GM23338 (cell line): ENCODE measurements around the gene YPEL4. TPM values are rescaled to one million over a fixed set of nuclear protein-coding genes. Genes with fewer than 3 reads are reported as not detected.

Source experiments
- ATAC-seq: fragments of 200-7000 bp; cut with Tn5 transposase; 3 replicates; pipeline ENCODE4 v1.9.1; 2020
- DNase-seq: peaks from one replicate; pipeline ENCODE4 v3.0.0-alpha.2; 2015; ENCODE audit warnings: low spot score
- H2AFZ ChIP-seq: fragments of 200-600 bp; sonication (generic); 2 replicates; pipeline ENCODE4 v1.8.0; 2016; ENCODE audit warnings: antibody characterized with exemption, mild to moderate bottlenecking, moderate library complexity
- H3F3A ChIP-seq: fragments of 200-600 bp; sonication (generic); replicated peaks from 2 replicates; pipeline ENCODE4 v1.8.0; 2017; ENCODE audit warnings: antibody characterized with exemption, mixed run types, low read depth
- H3K27ac ChIP-seq: fragments of 200-600 bp; sonication (generic); 2 replicates; pipeline ENCODE4 v1.6.1; 2016; ENCODE audit warnings: low read depth
- H3K27me3 ChIP-seq: fragments of 200-600 bp; sonication (generic); 2 replicates; pipeline ENCODE4 v1.8.0; 2016; ENCODE audit warnings: mild to moderate bottlenecking, mixed run types, moderate library complexity; ENCODE audit not compliant: insufficient read depth
- H3K36me3 ChIP-seq: fragments of 200-600 bp; sonication (generic); 2 replicates; pipeline ENCODE4 v1.8.0; 2016; ENCODE audit warnings: mild to moderate bottlenecking; ENCODE audit not compliant: insufficient read depth
- H3K4me1 ChIP-seq: fragments of 200-600 bp; sonication (generic); 2 replicates; pipeline ENCODE4 v1.8.0; 2016; ENCODE audit warnings: mild to moderate bottlenecking, moderate library complexity; ENCODE audit not compliant: insufficient read depth
- H3K4me2 ChIP-seq: fragments of 200-600 bp; sonication (generic); 2 replicates; pipeline ENCODE4 v1.7.1; 2017; ENCODE audit warnings: mixed run types
- H3K4me3 ChIP-seq: fragments of 200-600 bp; sonication (generic); 2 replicates; pipeline ENCODE4 v1.6.1; 2016; ENCODE audit warnings: mixed run types
- H3K79me2 ChIP-seq: fragments of 200-600 bp; sonication (generic); replicated peaks from 2 replicates; pipeline ENCODE4 v1.8.0; 2017; ENCODE audit warnings: mild to moderate bottlenecking; ENCODE audit not compliant: insufficient read depth
- H3K9me2 ChIP-seq: fragments of 200-600 bp; sonication (generic); 2 replicates; pipeline ENCODE4 v1.8.0; 2017; ENCODE audit not compliant: insufficient read depth
- H4K20me1 ChIP-seq: fragments of 200-600 bp; sonication (generic); replicated peaks from 2 replicates; pipeline ENCODE4 v1.8.0; 2017; ENCODE audit warnings: mild to moderate bottlenecking; ENCODE audit not compliant: insufficient read depth
- H3K27ac Mint-ChIP-seq: 2 replicates; pipeline ENCODE4 v1.8.0; 2020; ENCODE audit warnings: inconsistent platforms, mild to moderate bottlenecking, moderate library complexity, mixed read lengths
- H3K27me3 Mint-ChIP-seq: 3 replicates; pipeline ENCODE4 v1.8.0; 2022; ENCODE audit warnings: low read depth, mild to moderate bottlenecking, moderate library complexity, mixed read lengths, inconsistent platforms; ENCODE audit not compliant: insufficient read depth, poor library complexity
- H3K36me3 Mint-ChIP-seq: 3 replicates; pipeline ENCODE4 v1.8.0; 2021; ENCODE audit warnings: low read depth, mild to moderate bottlenecking, inconsistent platforms, moderate library complexity, mixed read lengths
- H3K4me1 Mint-ChIP-seq: 3 replicates; pipeline ENCODE4 v1.8.0; 2020; ENCODE audit warnings: mild to moderate bottlenecking, inconsistent platforms, mixed read lengths
- H3K4me3 Mint-ChIP-seq: 3 replicates; pipeline ENCODE4 v1.8.0; 2021; ENCODE audit warnings: moderate library complexity, mild to moderate bottlenecking, inconsistent platforms, mixed read lengths
- H3K9me3 Mint-ChIP-seq: 3 replicates; pipeline ENCODE4 v1.8.0; 2020; ENCODE audit warnings: moderate library complexity, mild to moderate bottlenecking, inconsistent platforms, mixed read lengths
- CREB1 ChIP-seq: fragments of 250-450 bp; sonication (Bioruptor Pico); IDR thresholded peaks from 2 replicates; pipeline ENCODE4 v1.5.0; 2020; ENCODE audit warnings: low read depth, mild to moderate bottlenecking, moderate library complexity
- ETS1 ChIP-seq: IDR thresholded peaks from 2 replicates; pipeline ENCODE4 v1.6.1; 2016; ENCODE audit warnings: antibody characterized with exemption
- EZH2 ChIP-seq: fragments of 200-600 bp; sonication (generic); IDR thresholded peaks from one replicate; pipeline ENCODE4 v1.8.0; 2017; ENCODE audit warnings: antibody characterized with exemption, mild to moderate bottlenecking, low read depth; ENCODE audit not compliant: unreplicated experiment
- EZH2phosphoT487 ChIP-seq: fragments of 200-600 bp; sonication (generic); IDR thresholded peaks from one replicate; pipeline ENCODE4 v1.8.1; 2018; ENCODE audit warnings: antibody characterized with exemption; ENCODE audit not compliant: unreplicated experiment
- JUNB ChIP-seq: IDR thresholded peaks from one replicate; pipeline ENCODE4 v1.6.1; 2016; ENCODE audit warnings: antibody characterized with exemption; ENCODE audit not compliant: unreplicated experiment
- NANOG ChIP-seq: IDR thresholded peaks from 2 replicates; pipeline ENCODE4 v1.6.1; 2016; ENCODE audit warnings: antibody characterized with exemption, borderline replicate concordance
- POLR2AphosphoS5 ChIP-seq: IDR thresholded peaks from 2 replicates; pipeline ENCODE4 v1.6.1; 2016; ENCODE audit warnings: antibody characterized with exemption, low read depth
- REST ChIP-seq: IDR thresholded peaks from one replicate; pipeline ENCODE4 v1.6.1; 2018; ENCODE audit warnings: antibody characterized with exemption; ENCODE audit not compliant: unreplicated experiment
- STAT1 ChIP-seq: IDR thresholded peaks from one replicate; pipeline ENCODE4 v1.6.1; 2016; ENCODE audit warnings: antibody characterized with exemption; ENCODE audit not compliant: unreplicated experiment
- ZNF114 ChIP-seq: fragments of 250-450 bp; sonication (Bioruptor Pico); IDR thresholded peaks from 2 replicates; pipeline ENCODE4 v1.5.0; 2020; ENCODE audit warnings: mild to moderate bottlenecking, moderate library complexity
- ZNF331 ChIP-seq: fragments of 250-450 bp; sonication (Bioruptor Pico); IDR thresholded peaks from 2 replicates; pipeline ENCODE4 v1.5.0; 2020; ENCODE audit warnings: low read depth, mild to moderate bottlenecking, moderate library complexity
- polyA plus RNA-seq: library from polyadenylated mRNA; unstranded; fragments of >200 nt; fragmentation: Nextera tagmentation; extraction: Ambion mirVana; gene quantifications from 2 replicates; pipeline ENCODE4 v1.2.1, GENCODE V29; 2016
- total RNA-seq: library from RNA; depleted of rRNA; stranded (reverse); fragments of >200 nt; shearing (Covaris generic); gene quantifications from 2 replicates; pipeline ENCODE4 v1.2.3, GENCODE V29; 2014
- TF ChIP-seq, protein P1 (sequence below): fragments of 250-450 bp; sonication (Bioruptor Pico); IDR thresholded peaks from 2 replicates; pipeline ENCODE4 v1.5.0; 2020; ENCODE audit warnings: mild to moderate bottlenecking, moderate library complexity
- TF ChIP-seq, protein P2 (sequence below), 2 experiments: fragments of 200-600 bp in 1 of 2; sonication (generic) in 1 of 2; conservative IDR thresholded peaks; 2 replicates each; pipeline versions ENCODE4 v1.5.1 to v1.6.1; 2016 to 2017; ENCODE audit warnings: antibody characterized with exemption in 2 of 2, low read depth in 2 of 2, mild to moderate bottlenecking in 2 of 2, moderate library complexity in 1 of 2

YPEL4 gene
- total and polyA plus RNA-seq, 2 experiments from 2014 or later, result 1.1 TPM; not detected in 1

DNA sequence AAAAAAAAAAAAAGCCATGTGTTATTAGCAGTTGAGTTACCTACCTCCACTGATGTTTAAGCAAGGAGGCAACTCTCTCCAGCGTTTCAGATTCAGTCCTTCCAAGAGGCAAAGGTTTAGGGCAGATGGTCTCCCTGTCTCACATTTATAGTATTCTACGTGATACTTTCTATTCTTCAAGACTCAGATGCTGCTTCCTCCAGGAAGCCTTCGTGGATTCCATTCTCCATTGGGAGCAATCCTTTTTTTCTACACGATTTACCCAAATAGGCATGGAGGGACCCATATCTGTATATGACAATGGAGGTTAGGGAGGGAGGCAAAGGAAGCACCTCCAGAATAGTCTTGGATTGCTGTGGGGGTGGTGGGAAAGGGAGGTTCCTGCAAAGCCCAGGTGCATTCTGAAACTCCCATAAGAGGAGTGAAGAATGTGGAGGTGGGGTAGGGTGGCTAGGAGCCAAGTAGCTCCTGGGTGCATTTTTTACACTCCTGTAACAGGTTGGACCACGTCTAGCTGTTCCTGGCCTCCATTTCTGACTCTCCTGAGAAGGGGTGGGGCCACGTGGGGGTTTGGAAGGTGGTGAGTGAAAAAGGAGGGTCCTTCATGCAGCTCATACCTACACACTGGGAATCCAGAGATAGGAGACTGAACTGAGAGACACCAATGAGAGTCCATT lies 16.2 kb downstream of the YPEL4 start:
- Mint-ChIP-seq H3K9me3 (no peaks in the 10 kb centered on the region), H3K4me3 (no peak overlapping the region), H3K27me3 (peaks cover 12% of the 10 kb centered on the region), H3K4me1 (peaks cover 19% of the 10 kb centered on the region), H3K27ac (no peak overlapping the region), H3K36me3 (peaks cover 5% of the 10 kb centered on the region; the same call in 2 of the 3 replicates)
- peaks cover 32% of the 10 kb centered on the region for H3K9me2 ChIP-seq
- H3K4me2 ChIP-seq, result no peak overlapping the region
- no peak for ATAC-seq
- peaks cover 10% of the 10 kb centered on the region for H3K79me2 ChIP-seq
- no peak overlapping the region for H3K27ac ChIP-seq
- H3K4me1 ChIP-seq, result peaks cover 16% of the 10 kb centered on the region
- DNase-seq, result no peak
- H3K4me3 ChIP-seq, result no peak overlapping the region
- no peak overlapping the region for H2AFZ ChIP-seq
- H4K20me1 ChIP-seq, result no peaks in the 10 kb centered on the region
- H3K36me3 ChIP-seq, result no peaks in the 10 kb centered on the region
- no peaks in the 10 kb centered on the region for H3K27me3 ChIP-seq
- TF ChIP-seq JUNB, result no peak
- no peak for TF ChIP-seq POLR2AphosphoS5
- no peak for TF ChIP-seq ZNF331 (CRISPR knock-in tag)
- TF ChIP-seq, protein P1, sequence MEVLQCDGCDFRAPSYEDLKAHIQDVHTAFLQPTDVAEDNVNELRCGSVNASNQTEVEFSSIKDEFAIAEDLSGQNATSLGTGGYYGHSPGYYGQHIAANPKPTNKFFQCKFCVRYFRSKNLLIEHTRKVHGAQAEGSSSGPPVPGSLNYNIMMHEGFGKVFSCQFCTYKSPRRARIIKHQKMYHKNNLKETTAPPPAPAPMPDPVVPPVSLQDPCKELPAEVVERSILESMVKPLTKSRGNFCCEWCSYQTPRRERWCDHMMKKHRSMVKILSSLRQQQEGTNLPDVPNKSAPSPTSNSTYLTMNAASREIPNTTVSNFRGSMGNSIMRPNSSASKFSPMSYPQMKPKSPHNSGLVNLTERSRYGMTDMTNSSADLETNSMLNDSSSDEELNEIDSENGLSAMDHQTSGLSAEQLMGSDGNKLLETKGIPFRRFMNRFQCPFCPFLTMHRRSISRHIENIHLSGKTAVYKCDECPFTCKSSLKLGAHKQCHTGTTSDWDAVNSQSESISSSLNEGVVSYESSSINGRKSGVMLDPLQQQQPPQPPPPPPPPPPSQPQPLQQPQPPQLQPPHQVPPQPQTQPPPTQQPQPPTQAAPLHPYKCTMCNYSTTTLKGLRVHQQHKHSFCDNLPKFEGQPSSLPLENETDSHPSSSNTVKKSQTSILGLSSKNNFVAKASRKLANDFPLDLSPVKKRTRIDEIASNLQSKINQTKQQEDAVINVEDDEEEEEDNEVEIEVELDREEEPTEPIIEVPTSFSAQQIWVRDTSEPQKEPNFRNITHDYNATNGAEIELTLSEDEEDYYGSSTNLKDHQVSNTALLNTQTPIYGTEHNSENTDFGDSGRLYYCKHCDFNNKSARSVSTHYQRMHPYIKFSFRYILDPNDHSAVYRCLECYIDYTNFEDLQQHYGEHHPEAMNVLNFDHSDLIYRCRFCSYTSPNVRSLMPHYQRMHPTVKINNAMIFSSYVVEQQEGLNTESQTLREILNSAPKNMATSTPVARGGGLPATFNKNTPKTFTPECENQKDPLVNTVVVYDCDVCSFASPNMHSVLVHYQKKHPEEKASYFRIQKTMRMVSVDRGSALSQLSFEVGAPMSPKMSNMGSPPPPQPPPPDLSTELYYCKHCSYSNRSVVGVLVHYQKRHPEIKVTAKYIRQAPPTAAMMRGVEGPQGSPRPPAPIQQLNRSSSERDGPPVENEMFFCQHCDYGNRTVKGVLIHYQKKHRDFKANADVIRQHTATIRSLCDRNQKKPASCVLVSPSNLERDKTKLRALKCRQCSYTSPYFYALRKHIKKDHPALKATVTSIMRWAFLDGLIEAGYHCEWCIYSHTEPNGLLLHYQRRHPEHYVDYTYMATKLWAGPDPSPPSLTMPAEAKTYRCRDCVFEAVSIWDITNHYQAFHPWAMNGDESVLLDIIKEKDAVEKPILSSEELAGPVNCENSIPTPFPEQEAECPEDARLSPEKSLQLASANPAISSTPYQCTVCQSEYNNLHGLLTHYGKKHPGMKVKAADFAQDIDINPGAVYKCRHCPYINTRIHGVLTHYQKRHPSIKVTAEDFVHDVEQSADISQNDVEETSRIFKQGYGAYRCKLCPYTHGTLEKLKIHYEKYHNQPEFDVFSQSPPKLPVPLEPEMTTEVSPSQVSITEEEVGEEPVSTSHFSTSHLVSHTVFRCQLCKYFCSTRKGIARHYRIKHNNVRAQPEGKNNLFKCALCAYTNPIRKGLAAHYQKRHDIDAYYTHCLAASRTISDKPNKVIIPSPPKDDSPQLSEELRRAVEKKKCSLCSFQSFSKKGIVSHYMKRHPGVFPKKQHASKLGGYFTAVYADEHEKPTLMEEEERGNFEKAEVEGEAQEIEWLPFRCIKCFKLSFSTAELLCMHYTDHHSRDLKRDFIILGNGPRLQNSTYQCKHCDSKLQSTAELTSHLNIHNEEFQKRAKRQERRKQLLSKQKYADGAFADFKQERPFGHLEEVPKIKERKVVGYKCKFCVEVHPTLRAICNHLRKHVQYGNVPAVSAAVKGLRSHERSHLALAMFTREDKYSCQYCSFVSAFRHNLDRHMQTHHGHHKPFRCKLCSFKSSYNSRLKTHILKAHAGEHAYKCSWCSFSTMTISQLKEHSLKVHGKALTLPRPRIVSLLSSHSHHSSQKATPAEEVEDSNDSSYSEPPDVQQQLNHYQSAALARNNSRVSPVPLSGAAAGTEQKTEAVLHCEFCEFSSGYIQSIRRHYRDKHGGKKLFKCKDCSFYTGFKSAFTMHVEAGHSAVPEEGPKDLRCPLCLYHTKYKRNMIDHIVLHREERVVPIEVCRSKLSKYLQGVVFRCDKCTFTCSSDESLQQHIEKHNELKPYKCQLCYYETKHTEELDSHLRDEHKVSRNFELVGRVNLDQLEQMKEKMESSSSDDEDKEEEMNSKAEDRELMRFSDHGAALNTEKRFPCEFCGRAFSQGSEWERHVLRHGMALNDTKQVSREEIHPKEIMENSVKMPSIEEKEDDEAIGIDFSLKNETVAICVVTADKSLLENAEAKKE (CRISPR knock-in tag), result no peak
- TF ChIP-seq, protein P2, sequence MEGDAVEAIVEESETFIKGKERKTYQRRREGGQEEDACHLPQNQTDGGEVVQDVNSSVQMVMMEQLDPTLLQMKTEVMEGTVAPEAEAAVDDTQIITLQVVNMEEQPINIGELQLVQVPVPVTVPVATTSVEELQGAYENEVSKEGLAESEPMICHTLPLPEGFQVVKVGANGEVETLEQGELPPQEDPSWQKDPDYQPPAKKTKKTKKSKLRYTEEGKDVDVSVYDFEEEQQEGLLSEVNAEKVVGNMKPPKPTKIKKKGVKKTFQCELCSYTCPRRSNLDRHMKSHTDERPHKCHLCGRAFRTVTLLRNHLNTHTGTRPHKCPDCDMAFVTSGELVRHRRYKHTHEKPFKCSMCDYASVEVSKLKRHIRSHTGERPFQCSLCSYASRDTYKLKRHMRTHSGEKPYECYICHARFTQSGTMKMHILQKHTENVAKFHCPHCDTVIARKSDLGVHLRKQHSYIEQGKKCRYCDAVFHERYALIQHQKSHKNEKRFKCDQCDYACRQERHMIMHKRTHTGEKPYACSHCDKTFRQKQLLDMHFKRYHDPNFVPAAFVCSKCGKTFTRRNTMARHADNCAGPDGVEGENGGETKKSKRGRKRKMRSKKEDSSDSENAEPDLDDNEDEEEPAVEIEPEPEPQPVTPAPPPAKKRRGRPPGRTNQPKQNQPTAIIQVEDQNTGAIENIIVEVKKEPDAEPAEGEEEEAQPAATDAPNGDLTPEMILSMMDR (conservative IDR thresholded peaks at IDR 0.05; ENCODE audit: low read depth in 2 of 2), result no peak
- TF ChIP-seq EZH2phosphoT487, result no peak
- no peak for TF ChIP-seq NANOG
- no peak for TF ChIP-seq EZH2
- no peak for TF ChIP-seq ZNF114 (CRISPR knock-in tag)
- TF ChIP-seq STAT1, result no peak
- no peak for TF ChIP-seq CREB1 (CRISPR knock-in tag)
- no peak for TF ChIP-seq REST
- TF ChIP-seq ETS1, result no peak
- peaks cover 16% of the 10 kb centered on the region for H3F3A ChIP-seq
